Spleen (tissue), 7 donors: ENCODE measurements around the gene CTDSPL.

Experiments used
- POLR2A ChIP-seq, 3 donors: fragments of 450-650 bp; IDR thresholded peaks; one replicate each; pipeline ENCODE4 v1.5.1; 2017; ENCODE audit warnings: antibody characterized with exemption in 3 of 3, mild to moderate bottlenecking in 1 of 3
- TF ChIP-seq, protein P1 (sequence below), 11 experiments: fragments of 200-600 bp in 7 of 11; fragments of 450-650 bp in 4 of 11; sonication (generic) in 4 of 11; IDR thresholded peaks in 8 of 11; conservative IDR thresholded peaks in 3 of 11; 1 replicate in 7 of 11; 2 replicates in 4 of 11; pipeline versions ENCODE4 v1.4.0 to v1.8.0; 2016 to 2021; ENCODE audit warnings: antibody characterized with exemption in 11 of 11, inconsistent platforms in 4 of 11, mild to moderate bottlenecking in 1 of 11
- donor health status: DM: no; HTN: no; CAD: no; lungs with moderate emphysema.
- donor health status: DM: no; HTN: no; CAD: no.
- donor health status: DM: no; HTN: no; CAD: no.

DNA sequence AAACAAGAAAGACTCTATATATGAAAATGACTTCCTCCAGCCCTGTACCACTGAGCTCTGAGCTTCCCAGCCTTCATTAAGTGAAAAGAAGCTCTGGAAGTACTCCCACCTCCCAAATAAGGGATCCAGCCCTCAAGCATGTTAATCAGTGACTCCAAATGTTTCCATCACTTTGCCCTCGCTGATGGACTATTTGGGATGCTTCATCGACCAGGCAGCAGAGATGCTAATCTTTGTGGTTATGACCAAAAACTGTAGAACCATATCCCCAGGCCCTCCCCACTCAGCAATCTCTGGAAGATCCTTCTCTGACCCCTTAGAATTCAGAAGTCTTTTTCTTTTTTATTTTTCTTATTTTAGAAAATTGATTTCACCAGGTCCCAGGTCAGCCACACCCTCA lies 2.3 kb upstream of the CTDSPL start:
- TF ChIP-seq, protein P1, sequence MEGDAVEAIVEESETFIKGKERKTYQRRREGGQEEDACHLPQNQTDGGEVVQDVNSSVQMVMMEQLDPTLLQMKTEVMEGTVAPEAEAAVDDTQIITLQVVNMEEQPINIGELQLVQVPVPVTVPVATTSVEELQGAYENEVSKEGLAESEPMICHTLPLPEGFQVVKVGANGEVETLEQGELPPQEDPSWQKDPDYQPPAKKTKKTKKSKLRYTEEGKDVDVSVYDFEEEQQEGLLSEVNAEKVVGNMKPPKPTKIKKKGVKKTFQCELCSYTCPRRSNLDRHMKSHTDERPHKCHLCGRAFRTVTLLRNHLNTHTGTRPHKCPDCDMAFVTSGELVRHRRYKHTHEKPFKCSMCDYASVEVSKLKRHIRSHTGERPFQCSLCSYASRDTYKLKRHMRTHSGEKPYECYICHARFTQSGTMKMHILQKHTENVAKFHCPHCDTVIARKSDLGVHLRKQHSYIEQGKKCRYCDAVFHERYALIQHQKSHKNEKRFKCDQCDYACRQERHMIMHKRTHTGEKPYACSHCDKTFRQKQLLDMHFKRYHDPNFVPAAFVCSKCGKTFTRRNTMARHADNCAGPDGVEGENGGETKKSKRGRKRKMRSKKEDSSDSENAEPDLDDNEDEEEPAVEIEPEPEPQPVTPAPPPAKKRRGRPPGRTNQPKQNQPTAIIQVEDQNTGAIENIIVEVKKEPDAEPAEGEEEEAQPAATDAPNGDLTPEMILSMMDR (IDR thresholded peaks at IDR 0.05 in 8 of 11, conservative IDR thresholded peaks at IDR 0.05 in 3 of 11), result no peak
- no peak for TF ChIP-seq POLR2A (IDR thresholded peaks at IDR 0.05)
